GM19372 (cell line): ENCODE data around the gene CNTNAP1.
"Not testable (repeated sequence)": the region's sequence is repeated elsewhere in the genome, so short reads cannot be mapped to it uniquely, and the experiment has no call there.

Experiments used
- ATAC-seq: cut with Tn5 transposase; IDR thresholded peaks from one replicate; pipeline ENCODE4 v1.9.1; 2021; ENCODE audit warnings: mild to moderate bottlenecking, low read depth, moderate library complexity; ENCODE audit not compliant: unreplicated experiment

CNTNAP1 gene

GRCh38 chr17:42681976-42682721, at the start of gene CNTNAP1:
CNTNAP1 (plus strand) TSS chr17:42682531; CDS start chr17:42682830, 299 bp downstream.
- no peak for ATAC-seq

- ATAC-seq, result no peak
Observed at GRCh38 chr17:42632949-42633444, 49.3 kb upstream of the CNTNAP1 start.

- ATAC-seq, result no peak
Observed at GRCh38 chr17:42639525-42640113, 42.7 kb upstream of the CNTNAP1 start.

- no peak for ATAC-seq
Observed at GRCh38 chr17:42640121-42640520, 42.2 kb upstream of the CNTNAP1 start.

GRCh38 chr17:42642336-42642735, 40.0 kb upstream of the CNTNAP1 start:
- ATAC-seq, result no peak

GRCh38 chr17:42647778-42648177, 34.6 kb upstream of the CNTNAP1 start:
- ATAC-seq, result no peak

- ATAC-seq, result no peak
Observed at GRCh38 chr17:42651392-42651791, 30.9 kb upstream of the CNTNAP1 start.

- no peak for ATAC-seq
Observed at GRCh38 chr17:42653179-42654124, 28.9 kb upstream of the CNTNAP1 start.

- ATAC-seq, result no peak
Observed at GRCh38 chr17:42655528-42655927, 26.8 kb upstream of the CNTNAP1 start.

- no peak for ATAC-seq
Observed at GRCh38 chr17:42657824-42658588, 24.3 kb upstream of the CNTNAP1 start.

- peak; percentile 52 for ATAC-seq
Observed at GRCh38 chr17:42659079-42659931, 23.0 kb upstream of the CNTNAP1 start, which contains the start of gene TUBG2. TUBG2 (plus strand) TSS chr17:42659284; CDS start chr17:42659504, 220 bp downstream.

- ATAC-seq, result not testable (repeated sequence)
Observed at GRCh38 chr17:42659932-42660274, 22.4 kb upstream of the CNTNAP1 start.

- ATAC-seq, result no peak
Observed at GRCh38 chr17:42660692-42661345, 21.5 kb upstream of the CNTNAP1 start.

GRCh38 chr17:42665581-42666001, 16.7 kb upstream of the CNTNAP1 start:
- no peak for ATAC-seq

- not testable (repeated sequence) for ATAC-seq
Observed at GRCh38 chr17:42666126-42666525, 16.2 kb upstream of the CNTNAP1 start.

- ATAC-seq, result no peak
Observed at GRCh38 chr17:42667088-42667951, 15.0 kb upstream of the CNTNAP1 start.

- ATAC-seq, result no peak
Observed at GRCh38 chr17:42669705-42669976, 12.7 kb upstream of the CNTNAP1 start.
